PC-3 (cell line): ENCODE data around the gene MS4A15.
A peak's percentile ranks its signal among the peaks of the same experiment; 100 is the strongest.

Experiments used
- EZH2phosphoT487 ChIP-seq: fragments of 300-600 bp; sonication (generic); IDR thresholded peaks from 2 replicates; pipeline ENCODE4 v1.6.1; 2018; ENCODE audit warnings: mild to moderate bottlenecking, antibody characterized with exemption, low read length, borderline replicate concordance
- TF ChIP-seq, protein P1 (sequence below): fragments of 300-600 bp; sonication (generic); conservative IDR thresholded peaks from 2 replicates; pipeline ENCODE4 v1.5.1; 2017; ENCODE audit warnings: antibody characterized with exemption, low read depth, mild to moderate bottlenecking, low read length

DNA sequence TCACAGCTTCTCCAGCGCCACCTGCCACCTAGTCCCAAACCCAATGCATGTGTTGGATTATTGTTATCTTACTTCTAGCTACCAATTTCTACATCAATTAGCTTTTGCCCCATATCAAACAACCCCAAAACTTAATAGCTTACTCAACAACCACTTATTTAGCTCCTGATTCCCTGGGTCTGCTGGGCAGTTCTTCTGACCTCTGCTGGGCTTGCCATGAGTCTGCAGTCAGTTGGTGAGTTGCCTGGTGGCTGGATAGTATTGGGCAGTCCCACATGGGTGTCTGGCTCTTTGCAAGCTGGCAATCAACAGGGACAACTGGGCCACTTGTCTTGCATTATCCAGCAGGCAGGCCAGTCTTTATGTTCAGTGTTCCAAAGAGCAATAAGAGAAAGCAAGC lies 13.6 kb upstream of the MS4A15 start:
- TF ChIP-seq, protein P1, sequence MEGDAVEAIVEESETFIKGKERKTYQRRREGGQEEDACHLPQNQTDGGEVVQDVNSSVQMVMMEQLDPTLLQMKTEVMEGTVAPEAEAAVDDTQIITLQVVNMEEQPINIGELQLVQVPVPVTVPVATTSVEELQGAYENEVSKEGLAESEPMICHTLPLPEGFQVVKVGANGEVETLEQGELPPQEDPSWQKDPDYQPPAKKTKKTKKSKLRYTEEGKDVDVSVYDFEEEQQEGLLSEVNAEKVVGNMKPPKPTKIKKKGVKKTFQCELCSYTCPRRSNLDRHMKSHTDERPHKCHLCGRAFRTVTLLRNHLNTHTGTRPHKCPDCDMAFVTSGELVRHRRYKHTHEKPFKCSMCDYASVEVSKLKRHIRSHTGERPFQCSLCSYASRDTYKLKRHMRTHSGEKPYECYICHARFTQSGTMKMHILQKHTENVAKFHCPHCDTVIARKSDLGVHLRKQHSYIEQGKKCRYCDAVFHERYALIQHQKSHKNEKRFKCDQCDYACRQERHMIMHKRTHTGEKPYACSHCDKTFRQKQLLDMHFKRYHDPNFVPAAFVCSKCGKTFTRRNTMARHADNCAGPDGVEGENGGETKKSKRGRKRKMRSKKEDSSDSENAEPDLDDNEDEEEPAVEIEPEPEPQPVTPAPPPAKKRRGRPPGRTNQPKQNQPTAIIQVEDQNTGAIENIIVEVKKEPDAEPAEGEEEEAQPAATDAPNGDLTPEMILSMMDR = peak; percentile 43; the same call in 1 of the 2 replicates
- TF ChIP-seq EZH2phosphoT487 = no peak
